ENCODE data around the gene MAP1LC3B.
"Not testable (repeated sequence)": the region's sequence is repeated elsewhere in the genome, so short reads cannot be mapped to it uniquely, and the experiment has no call there.

MAP1LC3B gene

DNA sequence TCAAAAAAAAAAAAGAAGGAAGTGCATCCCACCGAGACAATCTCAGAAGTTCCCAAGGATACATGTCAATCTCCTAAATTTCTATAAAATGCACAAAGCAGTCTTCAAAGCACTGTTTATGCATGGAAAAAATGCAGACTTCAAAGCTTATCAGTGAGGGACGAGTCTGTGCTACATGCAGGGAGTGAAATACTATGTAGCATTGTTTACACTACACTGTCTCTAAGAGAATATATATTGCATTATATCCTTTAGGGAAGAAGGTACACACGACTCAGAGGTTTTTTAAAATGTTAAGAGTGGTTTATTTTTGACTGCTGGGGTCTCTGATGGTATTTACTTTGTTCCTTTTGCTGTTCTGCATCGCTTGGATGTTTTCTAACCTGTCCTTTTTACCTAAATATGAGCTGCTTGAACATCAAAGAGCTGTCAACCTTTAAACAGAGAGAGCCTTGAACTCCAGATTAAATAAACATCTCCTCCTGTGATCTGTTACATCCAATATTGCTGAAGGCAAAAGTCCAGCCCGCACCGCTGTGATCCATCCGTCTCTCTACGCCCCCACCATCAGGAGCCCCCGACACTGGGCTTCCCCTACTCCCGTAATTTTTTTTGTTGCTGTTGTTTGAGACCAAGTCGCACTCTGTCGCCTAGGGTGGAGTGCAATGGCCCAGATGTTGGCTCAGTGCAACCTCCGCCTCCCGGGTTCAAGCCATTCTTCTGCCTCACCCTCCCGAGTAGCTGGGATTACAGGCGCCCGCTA is 9.9 kb upstream of the MAP1LC3B start:
- DNase-seq (ENCODE audit: low read depth): no peak
- peak overlapping the region; percentile 68 for H3K4me3 ChIP-seq (ENCODE audit: low read depth, low read length)
- TF ChIP-seq, protein P1, sequence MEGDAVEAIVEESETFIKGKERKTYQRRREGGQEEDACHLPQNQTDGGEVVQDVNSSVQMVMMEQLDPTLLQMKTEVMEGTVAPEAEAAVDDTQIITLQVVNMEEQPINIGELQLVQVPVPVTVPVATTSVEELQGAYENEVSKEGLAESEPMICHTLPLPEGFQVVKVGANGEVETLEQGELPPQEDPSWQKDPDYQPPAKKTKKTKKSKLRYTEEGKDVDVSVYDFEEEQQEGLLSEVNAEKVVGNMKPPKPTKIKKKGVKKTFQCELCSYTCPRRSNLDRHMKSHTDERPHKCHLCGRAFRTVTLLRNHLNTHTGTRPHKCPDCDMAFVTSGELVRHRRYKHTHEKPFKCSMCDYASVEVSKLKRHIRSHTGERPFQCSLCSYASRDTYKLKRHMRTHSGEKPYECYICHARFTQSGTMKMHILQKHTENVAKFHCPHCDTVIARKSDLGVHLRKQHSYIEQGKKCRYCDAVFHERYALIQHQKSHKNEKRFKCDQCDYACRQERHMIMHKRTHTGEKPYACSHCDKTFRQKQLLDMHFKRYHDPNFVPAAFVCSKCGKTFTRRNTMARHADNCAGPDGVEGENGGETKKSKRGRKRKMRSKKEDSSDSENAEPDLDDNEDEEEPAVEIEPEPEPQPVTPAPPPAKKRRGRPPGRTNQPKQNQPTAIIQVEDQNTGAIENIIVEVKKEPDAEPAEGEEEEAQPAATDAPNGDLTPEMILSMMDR (IDR thresholded peaks at IDR 0.05; ENCODE audit: low read depth, low read length, missing control alignments): no peak
- in situ Hi-C loops (cut with HindIII; ENCODE audit: low sequenced_read_pairs): no loop called here

DNA sequence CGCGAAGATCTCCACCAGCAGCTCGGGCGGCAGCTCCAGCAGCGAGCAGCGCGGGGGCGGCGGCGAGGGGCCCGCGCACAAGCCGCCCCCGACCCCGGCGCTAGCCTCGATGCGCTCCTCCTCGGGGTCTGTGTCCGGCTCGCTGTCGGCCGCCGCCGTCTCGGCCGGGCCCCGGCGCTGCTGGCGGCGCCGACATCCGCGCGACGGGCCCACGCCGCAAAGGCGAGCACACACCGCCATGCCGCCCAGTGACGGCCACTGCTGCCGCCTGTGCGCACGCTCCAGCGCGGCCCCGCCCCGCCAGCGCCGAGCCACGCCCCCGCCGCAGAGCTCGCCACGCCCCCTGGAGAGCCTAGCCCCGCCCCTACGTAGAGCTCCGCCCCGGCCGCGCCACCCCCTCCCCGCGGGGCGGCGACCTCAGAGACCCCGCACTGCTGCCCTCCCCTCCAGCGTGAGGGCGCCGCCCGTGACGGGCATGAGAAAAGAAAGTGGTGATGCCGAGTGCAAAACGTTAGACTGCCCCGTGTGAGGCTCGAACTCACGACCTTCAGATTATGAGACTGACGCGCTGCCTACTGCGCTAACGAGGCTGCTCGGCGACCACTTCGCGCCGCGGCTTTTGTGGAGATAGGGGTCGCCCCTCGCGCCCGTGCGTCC is 8.5 kb upstream of the MAP1LC3B start, which contains the start of gene FBXO31:
TSS of gene FBXO31 (minus strand) at position 272 of the 657 bp plus-strand sequence. CDS start at position 240, 32 bp downstream.
- peak; percentile 70 for DNase-seq (ENCODE audit: low read depth)
- peak within 1 kb of the TSS; percentile 68 for H3K4me3 ChIP-seq (ENCODE audit: low read depth, low read length)
- in situ Hi-C loops (cut with HindIII; ENCODE audit: low sequenced_read_pairs): no loop called here
- TF ChIP-seq, protein P1 (IDR thresholded peaks at IDR 0.05; ENCODE audit: low read depth, low read length, missing control alignments): no peak

DNA sequence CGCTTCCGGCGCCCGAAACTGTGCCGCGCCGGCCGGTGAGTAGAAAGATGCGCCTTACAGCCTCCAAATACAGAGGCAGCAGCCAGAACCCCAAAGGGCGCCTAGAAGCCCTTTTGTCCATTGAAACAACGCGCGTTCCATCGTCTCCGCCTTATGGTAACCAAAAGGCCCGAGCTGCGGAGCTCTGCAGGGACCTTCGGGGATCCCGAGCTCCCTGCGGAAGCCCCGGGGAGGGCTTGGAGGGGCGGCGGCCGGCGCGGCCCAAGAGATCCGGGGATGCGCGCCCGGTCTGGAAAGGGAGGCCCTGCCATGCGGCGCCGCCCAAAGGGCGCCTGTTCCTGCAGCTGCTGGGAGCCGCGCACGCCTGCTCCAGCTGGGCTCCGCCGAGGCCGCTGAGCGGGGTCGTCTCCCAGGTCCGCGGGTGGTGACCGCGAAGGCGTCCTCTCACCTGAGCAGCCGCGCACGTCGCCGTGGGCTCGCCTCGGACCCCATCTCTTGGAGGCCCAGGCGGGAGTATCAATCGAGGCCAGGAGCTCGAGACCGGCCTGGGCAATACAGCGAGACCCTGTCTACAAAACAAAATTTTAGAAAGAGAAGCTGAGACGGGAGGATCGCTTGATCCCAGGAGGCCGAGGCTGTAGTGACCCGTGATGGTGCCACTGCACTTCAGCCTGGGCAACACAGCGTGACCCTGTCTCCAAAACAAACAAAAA is 7.8 kb upstream of the MAP1LC3B start:
- peak overlapping the region; percentile 68 for H3K4me3 ChIP-seq (ENCODE audit: low read depth, low read length)
- TF ChIP-seq, protein P1 (IDR thresholded peaks at IDR 0.05; ENCODE audit: low read depth, low read length, missing control alignments): no peak
- in situ Hi-C loops (cut with HindIII; ENCODE audit: low sequenced_read_pairs): no loop called here
- no peak for DNase-seq (ENCODE audit: low read depth)

DNA sequence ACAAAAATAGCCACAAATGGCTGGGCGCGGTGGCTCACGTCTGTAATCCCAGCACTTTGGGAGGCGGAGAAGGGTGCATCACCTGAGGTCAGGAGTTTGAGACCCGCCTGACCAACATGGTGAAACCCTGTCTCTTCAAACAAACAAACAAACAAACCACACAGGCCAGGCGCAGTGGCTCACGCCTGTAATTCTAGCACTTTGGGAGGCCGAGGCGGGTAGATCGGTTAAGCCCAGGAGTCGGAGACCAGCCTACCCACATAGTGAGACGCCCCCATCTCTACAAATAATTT is 7.3 kb upstream of the MAP1LC3B start:
- in situ Hi-C loops (cut with HindIII; ENCODE audit: low sequenced_read_pairs); DNase-seq (ENCODE audit: low read depth): not testable (repeated sequence)
- H3K4me3 ChIP-seq (ENCODE audit: low read depth, low read length): peak overlapping the region; percentile 68

DNA sequence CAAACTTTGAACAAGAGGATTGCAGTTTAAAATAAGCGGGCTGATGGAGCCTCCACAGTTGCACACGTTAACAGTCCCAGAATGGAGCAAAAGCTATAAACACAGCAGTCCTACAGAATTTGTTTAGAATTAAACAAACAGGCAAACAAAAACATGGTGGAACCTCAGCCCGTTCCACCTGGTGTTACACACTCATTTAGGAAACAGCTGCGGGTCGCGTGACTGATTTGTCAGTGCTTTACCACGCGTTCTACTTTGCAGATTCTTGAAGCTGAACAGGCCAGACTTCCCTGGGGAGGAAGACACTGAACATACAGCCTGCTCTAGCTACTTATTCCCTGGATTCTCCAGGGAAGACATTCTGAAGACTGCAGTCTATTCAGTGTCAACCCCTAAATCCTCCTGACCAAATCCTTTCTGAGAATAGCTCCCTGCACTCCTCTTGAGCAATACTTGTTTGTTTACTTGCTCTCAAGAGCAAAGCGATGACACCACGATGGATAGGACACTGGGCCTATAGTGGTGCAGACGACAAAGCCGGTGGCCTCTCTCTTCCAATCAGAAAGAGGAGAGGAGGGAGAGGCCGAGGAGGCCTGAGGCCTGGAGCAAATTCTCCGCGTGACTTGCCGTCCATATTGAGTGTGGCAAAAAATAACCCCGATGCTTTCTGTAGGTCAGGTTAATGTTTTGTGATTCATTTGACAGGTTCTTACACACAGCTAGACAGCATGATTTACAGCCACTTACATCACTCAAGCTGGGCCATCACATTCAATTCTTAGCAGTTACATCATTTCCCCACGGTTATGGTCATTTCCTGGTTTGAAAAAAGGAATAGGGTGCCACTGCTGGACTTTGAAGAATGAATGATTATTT is 4.0 kb upstream of the MAP1LC3B start:
- TF ChIP-seq, protein P1 (IDR thresholded peaks at IDR 0.05; ENCODE audit: low read depth, low read length, missing control alignments): no peak
- peak; percentile 91 for DNase-seq (ENCODE audit: low read depth)
- in situ Hi-C loops (cut with HindIII; ENCODE audit: low sequenced_read_pairs): no loop called here
- no peak overlapping the region for H3K4me3 ChIP-seq (ENCODE audit: low read depth, low read length)

DNA sequence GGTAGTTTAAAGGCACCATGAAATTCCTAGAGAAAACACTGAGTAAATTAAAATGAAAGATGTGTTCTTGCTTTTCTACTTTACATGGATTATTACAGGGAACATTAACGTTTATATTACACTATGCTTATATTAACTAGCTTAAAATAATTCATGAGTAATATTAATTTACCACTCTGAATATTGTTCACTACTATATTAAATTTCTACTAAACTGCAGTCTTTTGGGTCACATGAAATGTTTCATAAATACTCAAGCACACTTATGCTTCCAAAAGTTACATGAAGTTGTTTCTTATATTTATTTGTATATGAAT is 3.4 kb upstream of the MAP1LC3B start:
- no peak for DNase-seq (ENCODE audit: low read depth)
- TF ChIP-seq, protein P1 (IDR thresholded peaks at IDR 0.05; ENCODE audit: low read depth, low read length, missing control alignments): no peak
- no peak overlapping the region for H3K4me3 ChIP-seq (ENCODE audit: low read depth, low read length)
- in situ Hi-C loops (cut with HindIII; ENCODE audit: low sequenced_read_pairs): no loop called here
